Stimulated activated CD8-positive, alpha-beta memory T cell treated with anti-CD3 and anti-CD28 coated beads, Interleukin-7, amount 100 ng/mL, for 24 hours (primary cell): ENCODE measurements around the gene ARID2.

Experiments used
- DNase-seq: peaks from one replicate; pipeline ENCODE4 v3.0.0-alpha.2; 2020; ENCODE audit warnings: low read depth

Gene ARID2

GRCh38 chr12:45762185-45763110 lies 32.9 kb downstream of the ARID2 start:
- no peak for DNase-seq

- no peak for DNase-seq
Measured at GRCh38 chr12:45763381-45763780, 33.9 kb downstream of the ARID2 start.

- no peak for DNase-seq
Measured at GRCh38 chr12:45768194-45768593, 38.7 kb downstream of the ARID2 start.

GRCh38 chr12:45773747-45774146 lies 44.2 kb downstream of the ARID2 start:
- DNase-seq = no peak

GRCh38 chr12:45774508-45775162 lies 45.1 kb downstream of the ARID2 start:
- DNase-seq = no peak

- DNase-seq = no peak
Measured at GRCh38 chr12:45775465-45775864, 46.0 kb downstream of the ARID2 start.

GRCh38 chr12:45775964-45776363 lies 46.5 kb downstream of the ARID2 start:
- DNase-seq = no peak

GRCh38 chr12:45779936-45780335 lies 50.4 kb downstream of the ARID2 start:
- no peak for DNase-seq

GRCh38 chr12:45781080-45781479 lies 51.6 kb downstream of the ARID2 start:
- no peak for DNase-seq

GRCh38 chr12:45785315-45785714 lies 55.8 kb downstream of the ARID2 start:
- no peak for DNase-seq

GRCh38 chr12:45789025-45789424 lies 59.5 kb downstream of the ARID2 start:
- DNase-seq = no peak

- DNase-seq = no peak
Measured at GRCh38 chr12:45794422-45794821, 64.9 kb downstream of the ARID2 start.

GRCh38 chr12:45801625-45802024 lies 72.1 kb downstream of the ARID2 start:
- DNase-seq = no peak

- no peak for DNase-seq
Measured at GRCh38 chr12:45803111-45803510, 73.6 kb downstream of the ARID2 start.

- DNase-seq = no peak
Measured at GRCh38 chr12:45816652-45817051, 87.1 kb downstream of the ARID2 start.

- DNase-seq = no peak
Measured at GRCh38 chr12:45827974-45828373, 98.5 kb downstream of the ARID2 start.

GRCh38 chr12:45828402-45828801 lies 98.9 kb downstream of the ARID2 start:
- no peak for DNase-seq

- DNase-seq = no peak
Measured at GRCh38 chr12:45831590-45831989, 102.1 kb downstream of the ARID2 start.

- DNase-seq = no peak
Measured at GRCh38 chr12:45833401-45833800, 103.9 kb downstream of the ARID2 start.

- DNase-seq = no peak
Measured at GRCh38 chr12:45834809-45835208, 105.3 kb downstream of the ARID2 start.

- no peak for DNase-seq
Measured at GRCh38 chr12:45839917-45840316, 110.4 kb downstream of the ARID2 start.

- no peak for DNase-seq
Measured at GRCh38 chr12:45849289-45849688, 119.8 kb downstream of the ARID2 start.

- no peak for DNase-seq
Measured at GRCh38 chr12:45850302-45850701, 120.8 kb downstream of the ARID2 start.
